HepG2 (cell line): ENCODE results near the gene CACNA1G. TPM values are rescaled to one million over a fixed set of nuclear protein-coding genes. Genes with fewer than 3 reads are reported as not detected.

Experiments
- ATAC-seq: fragments of 200-7000 bp; cut with Tn5 transposase; 3 replicates; pipeline ENCODE4 v1.9.1; 2020; ENCODE audit warnings: mild to moderate bottlenecking, moderate library complexity
- BruUV-seq: library from RNA; stranded (reverse); fragments of 400-500 nt; replicated peaks from 2 replicates; lab custom pipeline; 2021; lab: Mats Ljungman, UMichigan
- CTCF ChIA-PET: fragments of 300-600 bp; formaldehyde crosslinking; extraction: SDS; loops from one replicate; lab custom pipeline; 2021; ENCODE audit warnings: low total read pairs, inconsistent platforms, low intra/inter-chr PET ratio; lab: Yijun Ruan, JAX
- POLR2A ChIA-PET: fragments of 350-600 bp; sonication (Branson Sonifier 250); formaldehyde crosslinking; loops from one replicate; lab custom pipeline; 2020; ENCODE audit warnings: antibody characterized with exemption, inconsistent platforms; lab: Yijun Ruan, JAX
- DNase-seq: peaks from one replicate; pipeline ENCODE4 v3.0.0-alpha.2; 2015; ENCODE audit warnings: low spot score
- FAIRE-seq: peaks from 3 replicates; lab custom pipeline; 2011; peaks lifted over from hg19 to GRCh38; lab: Jason Lieb, UNC
- H2AFZ ChIP-seq: one replicate; pipeline ENCODE4 v1.6.1; 2011; ENCODE audit warnings: low read length, inconsistent platforms
- H3K27ac ChIP-seq: fragments of 300-600 bp; 3 replicates; pipeline ENCODE4 v1.8.0; 2011; ENCODE audit warnings: mixed run types, mild to moderate bottlenecking, mixed read lengths, low read length, inconsistent platforms; ENCODE audit not compliant: insufficient read depth; ENCODE audit errors: extremely low read length
- H3K27me3 ChIP-seq, 2 experiments: fragments of 200-600 bp in 1 of 2; 2 replicates in 1 of 2; 3 replicates in 1 of 2; pipeline versions ENCODE4 v1.6.0 to v1.8.0; 2011; ENCODE audit warnings: low read length in 2 of 2, mild to moderate bottlenecking in 2 of 2, moderate library complexity in 2 of 2, inconsistent platforms in 1 of 2; ENCODE audit not compliant: insufficient read depth in 2 of 2, control insufficient read depth in 1 of 2
- H3K36me3 ChIP-seq, 2 experiments: fragments of 200-600 bp in 1 of 2; replicated peaks in 1 of 2; 2 replicates in 1 of 2; 3 replicates in 1 of 2; pipeline versions ENCODE4 v1.5.1 to v1.8.0; 2011; ENCODE audit warnings: low read length in 2 of 2, inconsistent platforms in 1 of 2; ENCODE audit not compliant: insufficient read depth in 2 of 2, control insufficient read depth in 1 of 2
- H3K4me1 ChIP-seq: 2 replicates; pipeline ENCODE4 v1.5.1; 2012; ENCODE audit warnings: low read length, inconsistent platforms; ENCODE audit not compliant: insufficient read depth
- H3K4me2 ChIP-seq: 2 replicates; pipeline ENCODE4 v1.6.0; 2011; ENCODE audit warnings: low read depth, low read length, inconsistent platforms
- H3K4me3 ChIP-seq, 3 experiments: fragments of 200-600 bp in 1 of 3; sonication (generic), shearing (Covaris generic) in 1 of 3; replicated peaks in 1 of 3; 2 replicates each; pipeline ENCODE4 v1.5.1; 2011 to 2016; ENCODE audit warnings: low read length in 3 of 3, inconsistent platforms in 2 of 3, low read depth in 2 of 3, mild to moderate bottlenecking in 2 of 3, control low read depth in 1 of 3, mixed read lengths in 1 of 3; ENCODE audit not compliant: insufficient read depth in 1 of 3
- H3K79me2 ChIP-seq: one replicate; pipeline ENCODE4 v1.6.1; 2011; ENCODE audit warnings: low read length, inconsistent platforms; ENCODE audit not compliant: insufficient read depth
- H3K9ac ChIP-seq: 2 replicates; pipeline ENCODE4 v1.6.0; 2011; ENCODE audit warnings: mild to moderate bottlenecking, low read depth, low read length, inconsistent platforms; ENCODE audit not compliant: insufficient read depth
- H3K9me3 ChIP-seq: 2 replicates; pipeline ENCODE4 v1.5.1; 2012; ENCODE audit warnings: mild to moderate bottlenecking, low read length
- H4K20me1 ChIP-seq: 2 replicates; pipeline ENCODE4 v1.6.0; 2011; ENCODE audit warnings: inconsistent platforms, mild to moderate bottlenecking, low read length, moderate library complexity; ENCODE audit not compliant: insufficient read depth
- ATF1 ChIP-seq: IDR thresholded peaks from 2 replicates; pipeline ENCODE4 v1.6.1; 2016; ENCODE audit warnings: mild to moderate bottlenecking, control low read depth
- ATF2 ChIP-seq: sonication (generic); formaldehyde crosslinking; IDR thresholded peaks from 2 replicates; pipeline ENCODE4 v1.4.0; 2020; ENCODE audit warnings: missing genetic modification reagents
- MTERF4 ChIP-seq: sonication (generic); formaldehyde crosslinking; IDR thresholded peaks from 2 replicates; pipeline ENCODE4 v1.8.0; 2023; ENCODE audit warnings: mild to moderate bottlenecking, missing genetic modification reagents
- MXD3 ChIP-seq: IDR thresholded peaks from 2 replicates; pipeline ENCODE4 v1.6.1; 2016; ENCODE audit warnings: mild to moderate bottlenecking, missing biosample characterization, missing genetic modification reagents
- RELA ChIP-seq: sonication (generic); formaldehyde crosslinking; IDR thresholded peaks from 2 replicates; pipeline ENCODE4 v1.4.0; 2020; ENCODE audit warnings: missing genetic modification reagents
- ZNF251 ChIP-seq: sonication (generic); formaldehyde crosslinking; IDR thresholded peaks from 2 replicates; pipeline ENCODE4 v1.9.0; 2021; ENCODE audit warnings: mild to moderate bottlenecking, missing genetic modification reagents
- ZNF350 ChIP-seq: sonication (generic); formaldehyde crosslinking; IDR thresholded peaks from 2 replicates; pipeline ENCODE4 v1.4.0; 2020; ENCODE audit warnings: mild to moderate bottlenecking, low read depth, missing genetic modification reagents, borderline replicate concordance
- ZNF646 ChIP-seq: sonication (generic); formaldehyde crosslinking; IDR thresholded peaks from 2 replicates; pipeline ENCODE4 v1.9.0; 2021; ENCODE audit warnings: mild to moderate bottlenecking, missing genetic modification reagents
- ZNF761 ChIP-seq: sonication (generic); formaldehyde crosslinking; conservative IDR thresholded peaks from 2 replicates; pipeline ENCODE4 v1.4.0; 2020; ENCODE audit warnings: mild to moderate bottlenecking, missing genetic modification reagents
- WGBS: methylation state at CpG from one replicate; pipeline ENCODE4 v1.1.6; 2017; ENCODE audit warnings: low lambda C conversion rate; 5-methylcytosine and 5-hydroxymethylcytosine counted together
- in situ Hi-C: cut with HindIII; loops from 2 replicates; pipeline ENCODE4 v1.10.0; 2017; ENCODE audit warnings: low pct_unique_long_range_greater_than_20kb; ENCODE audit not compliant: extremely low pct_ligation_motif_present
- intact Hi-C: fragments of 100-400 bp; cut with micrococcal nuclease; formaldehyde crosslinking; loops from one replicate; pipeline ENCODE4 v1.10.0; 2022; ENCODE audit not compliant: unreplicated experiment
- polyA plus RNA-seq, 8 experiments: library from polyadenylated mRNA; depleted of rRNA in 3 of 8; stranded (reverse) in 7 of 8; unstranded in 1 of 8; fragments of >200 nt; fragmentation: Illumina TruSeq in 4 of 8; extraction: Trizol in 4 of 8; gene quantifications; 2 replicates each; pipeline versions ENCODE4 v1.2.1 to v1.2.3, GENCODE V29; 2011 to 2016; ENCODE audit warnings: low read depth in 4 of 8, missing spikeins in 1 of 8, mixed read lengths in 1 of 8; ENCODE audit not compliant: insufficient read depth in 1 of 8
- total RNA-seq, 5 experiments: library from RNA; depleted of rRNA; stranded (reverse); fragments of >200 nt; fragmentation: Illumina TruSeq; extraction: Trizol; gene quantifications; 2 replicates each; pipeline ENCODE4 v1.2.3, GENCODE V29; 2016; ENCODE audit warnings: low read depth in 1 of 5

The CACNA1G gene
- total and polyA plus RNA-seq, 2 of the 13 experiments (the other 11 are each of a cell fraction or from before 2014, with no cell fraction given), result 0.02 TPM; not detected in 1

GRCh38 chr17:50626037-50626574 lies 65.6 kb downstream of the CACNA1G start (continued):
- peak; percentile 17; the same call in 1 of the 2 replicates for TF ChIP-seq MTERF4 (CRISPR knock-in tag)

- Histone ChIP-seq H3K36me3 (no peaks in the 10 kb centered on the region), H3K27ac (peak overlapping the region; percentile 22), H3K4me3 (peak overlapping the region in 2 of 3 experiments; percentile 13 to 66; a peak in 2 of 6 replicates), H4K20me1 (no peaks in the 10 kb centered on the region)
- 84% methylated on average over 15 of the region's 17 CpGs for WGBS
- FAIRE-seq, result no peak
- intact Hi-C loops, result no loop called here
- DNase-seq, result no peak
- no TSS peak for BruUV-seq
- TF ChIP-seq ZNF646 (CRISPR knock-in tag), result 0 out of 2 replicates have a peak, but pooled peaks have one; percentile 20
- TF ChIP-seq MXD3 (CRISPR knock-in tag), result peak; percentile 7; the same call in 1 of the 2 replicates
- TF ChIP-seq ZNF761 (CRISPR knock-in tag), result 0 out of 2 replicates have a peak, but pooled peaks have one; percentile 6
- TF ChIP-seq ATF2 (CRISPR knock-in tag), result no peak
- no peak for TF ChIP-seq ZNF251 (CRISPR knock-in tag)
- no peak for TF ChIP-seq RELA
- TF ChIP-seq ZNF350 (CRISPR knock-in tag), result no peak
- TF ChIP-seq ATF1, result no peak
- TF ChIP-seq, all 625 proteins: peak for 3
- no peak for ATAC-seq
- in situ Hi-C loops, result loop anchor here (5.0 kb wide), 3 partner anchors 65 to 145 kb away; partner anchors contain the start of gene SPATA20
- H3K79me2 ChIP-seq, result no peaks in the 10 kb centered on the region
- peaks cover 0 to 25% of the 10 kb centered on the region in 2 experiments; a peak in 4 of 5 replicates for H3K27me3 ChIP-seq
- ChIA-PET CTCF (interaction anchor here (1.0 to 1.8 kb wide), 9 partner anchors 31 to 145 kb away, joined by 3 to 18 read pairs (median 6); partner anchors contain the start of gene SPATA20), POLR2A (interaction anchor here (0.7 to 19.8 kb wide), 19 partner anchors 11 to 148 kb away, joined by 3 to 839 read pairs (median 5); partner anchors contain the start of genes ABCC3, CACNA1G and SPATA20)
- H3K4me2 ChIP-seq, result peak overlapping the region; percentile 84
- 0 out of 2 replicates have a peak overlapping the region, but pooled peaks have one; percentile 3 for H3K9ac ChIP-seq
- H2AFZ ChIP-seq, result no peak overlapping the region
- peaks cover 66% of the 10 kb centered on the region for H3K4me1 ChIP-seq
- no peaks in the 10 kb centered on the region for H3K9me3 ChIP-seq
These were observed 66.7 kb downstream of the CACNA1G start for GRCh38 chr17:50627036-50627781.
